ENCODE results near the gene ELP4. TPM values are rescaled to one million over a fixed set of nuclear protein-coding genes. Genes with fewer than 3 reads are reported as not detected.
"Not testable (repeated sequence)": the region's sequence is repeated elsewhere in the genome, so short reads cannot be mapped to it uniquely, and the experiment has no call there.

The ELP4 gene
- total and polyA plus RNA-seq, 3 experiments from 2014 or later, result 18.4 to 23.2 (median 20.5) TPM

- ChIA-PET CTCF (no interaction called here), POLR2A (no interaction called here)
- Mint-ChIP-seq H3K27ac (no peak overlapping the region), H3K4me3 (no peak overlapping the region), H3K9me3 (peaks cover 3 to 7% (median 3%) of the 10 kb centered on the region in 5 donors), H3K36me3 (peaks cover 5 to 13% (median 7%) of the 10 kb centered on the region in 3 donors), H3K27me3 (peaks cover 0 to 1% of the 10 kb centered on the region in 2 donors), H3K4me1 (peaks cover 0 to 19% (median 18%) of the 10 kb centered on the region in 3 donors)
- H3K27ac ChIP-seq (ENCODE audit: low read depth, low read length), result no peak overlapping the region
- no peaks in the 10 kb centered on the region for H3K9me3 ChIP-seq (ENCODE audit: low read length)
- H3K4me1 ChIP-seq (ENCODE audit: insufficient read depth, low read length), result no peaks in the 10 kb centered on the region
- no peaks in the 10 kb centered on the region for H3K36me3 ChIP-seq (ENCODE audit: insufficient read depth, low read length)
- no peaks in the 10 kb centered on the region for H3K27me3 ChIP-seq (ENCODE audit: insufficient read depth, low read length, poor library complexity, severe bottlenecking)
- DNase-seq, result no peak
- H3K4me3 ChIP-seq (ENCODE audit: low read length), result no peak overlapping the region
Measured at GRCh38 chr11:31690041-31690440, 180.5 kb downstream of the ELP4 start.

GRCh38 chr11:31690516-31690915 is 180.9 kb downstream of the ELP4 start:
- no peaks in the 10 kb centered on the region for H3K36me3 ChIP-seq (ENCODE audit: insufficient read depth, low read length)
- H3K27ac Mint-ChIP-seq, result no peak overlapping the region
- ChIA-PET POLR2A (interaction anchor here (0.7 kb wide), 1 partner anchor 49 kb away, joined by 9 read pairs; no protein-coding TSS in a partner anchor), CTCF (no interaction called here)
- H3K27me3 ChIP-seq (ENCODE audit: insufficient read depth, low read length, poor library complexity, severe bottlenecking), result no peaks in the 10 kb centered on the region
- peaks cover 0 to 1% of the 10 kb centered on the region in 2 donors for H3K27me3 Mint-ChIP-seq
- H3K4me3 ChIP-seq (ENCODE audit: low read length), result no peak overlapping the region
- DNase-seq, result no peak
- no peak overlapping the region for H3K4me3 Mint-ChIP-seq
- peaks cover 5 to 13% (median 7%) of the 10 kb centered on the region in 3 donors for H3K36me3 Mint-ChIP-seq
- H3K9me3 Mint-ChIP-seq, result peaks cover 3 to 7% (median 3%) of the 10 kb centered on the region in 5 donors
- no peaks in the 10 kb centered on the region for H3K9me3 ChIP-seq (ENCODE audit: low read length)
- H3K27ac ChIP-seq (ENCODE audit: low read depth, low read length), result no peak overlapping the region
- no peaks in the 10 kb centered on the region for H3K4me1 ChIP-seq (ENCODE audit: insufficient read depth, low read length)
- peaks cover 0 to 19% (median 18%) of the 10 kb centered on the region in 3 donors for H3K4me1 Mint-ChIP-seq

- ChIA-PET POLR2A (no interaction called here), CTCF (no interaction called here)
- H3K4me3 Mint-ChIP-seq, result peak overlapping the region in 1 of 7 donors; percentile 9
- peaks cover 5 to 13% (median 7%) of the 10 kb centered on the region in 3 donors for H3K36me3 Mint-ChIP-seq
- peaks cover 0 to 1% of the 10 kb centered on the region in 2 donors for H3K27me3 Mint-ChIP-seq
- H3K27ac Mint-ChIP-seq, result no peak overlapping the region
- no peaks in the 10 kb centered on the region for H3K4me1 ChIP-seq (ENCODE audit: insufficient read depth, low read length)
- H3K9me3 Mint-ChIP-seq, result peaks cover 3 to 7% (median 3%) of the 10 kb centered on the region in 5 donors
- H3K9me3 ChIP-seq (ENCODE audit: low read length), result no peaks in the 10 kb centered on the region
- no peak for DNase-seq
- no peak overlapping the region for H3K27ac ChIP-seq (ENCODE audit: low read depth, low read length)
- H3K36me3 ChIP-seq (ENCODE audit: insufficient read depth, low read length), result no peaks in the 10 kb centered on the region
- peaks cover 7 to 23% (median 19%) of the 10 kb centered on the region in 3 donors for H3K4me1 Mint-ChIP-seq
- H3K4me3 ChIP-seq (ENCODE audit: low read length), result no peak overlapping the region
- H3K27me3 ChIP-seq (ENCODE audit: insufficient read depth, low read length, poor library complexity, severe bottlenecking), result no peaks in the 10 kb centered on the region
Measured at GRCh38 chr11:31692466-31692865, 182.9 kb downstream of the ELP4 start.

GRCh38 chr11:31697049-31697448 is 187.5 kb downstream of the ELP4 start:
- H3K27ac ChIP-seq (ENCODE audit: low read depth, low read length); H3K27ac Mint-ChIP-seq; CTCF ChIA-PET; DNase-seq; H3K27me3 Mint-ChIP-seq; H3K4me1 ChIP-seq (ENCODE audit: insufficient read depth, low read length); POLR2A ChIA-PET; H3K4me1 Mint-ChIP-seq; H3K9me3 ChIP-seq (ENCODE audit: low read length); H3K9me3 Mint-ChIP-seq; H3K36me3 ChIP-seq (ENCODE audit: insufficient read depth, low read length); H3K27me3 ChIP-seq (ENCODE audit: insufficient read depth, low read length, poor library complexity, severe bottlenecking); H3K4me3 ChIP-seq (ENCODE audit: low read length); H3K4me3 Mint-ChIP-seq: not testable (repeated sequence)
- peaks cover 5 to 13% (median 10%) of the 10 kb centered on the region in 3 donors for H3K36me3 Mint-ChIP-seq

DNA sequence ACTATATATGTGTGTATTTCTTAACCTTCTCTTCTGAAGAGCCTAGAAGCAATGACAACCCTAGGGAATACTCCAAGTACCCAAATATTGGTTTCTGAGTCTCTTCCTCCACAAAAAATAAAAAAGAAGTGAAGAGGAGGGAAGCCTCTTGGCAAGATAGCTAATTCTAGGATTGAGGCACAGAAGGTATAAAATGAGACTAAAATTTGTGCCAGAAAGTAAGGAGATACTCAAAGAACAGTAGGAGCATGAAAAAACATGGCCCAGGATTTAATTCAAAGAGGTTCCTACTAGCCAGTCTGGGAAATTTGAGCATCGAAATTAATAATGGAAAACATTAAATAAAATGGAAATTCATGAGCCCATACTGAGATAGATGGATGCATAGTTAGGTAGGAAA is 189.5 kb downstream of the ELP4 start:
- no peak for DNase-seq
- POLR2A ChIA-PET, result no interaction called here
- no peak overlapping the region for H3K27ac ChIP-seq (ENCODE audit: low read depth, low read length)
- H3K27me3 ChIP-seq (ENCODE audit: insufficient read depth, low read length, poor library complexity, severe bottlenecking), result no peaks in the 10 kb centered on the region
- no peaks in the 10 kb centered on the region for H3K36me3 ChIP-seq (ENCODE audit: insufficient read depth, low read length)
- H3K27ac Mint-ChIP-seq, result no peak overlapping the region
- no peaks in the 10 kb centered on the region for H3K9me3 ChIP-seq (ENCODE audit: low read length)
- no peak overlapping the region for H3K4me3 Mint-ChIP-seq
- H3K27me3 Mint-ChIP-seq, result no peaks in the 10 kb centered on the region
- CTCF ChIA-PET, result no interaction called here
- H3K4me1 Mint-ChIP-seq, result peaks cover 0 to 7% (median 5%) of the 10 kb centered on the region in 3 donors
- no peaks in the 10 kb centered on the region for H3K4me1 ChIP-seq (ENCODE audit: insufficient read depth, low read length)
- H3K36me3 Mint-ChIP-seq, result peaks cover 0 to 5% (median 0%) of the 10 kb centered on the region in 3 donors
- H3K4me3 ChIP-seq (ENCODE audit: low read length), result no peak overlapping the region
- H3K9me3 Mint-ChIP-seq, result no peaks in the 10 kb centered on the region

GRCh38 chr11:31702966-31703365 is 193.4 kb downstream of the ELP4 start:
- Histone ChIP-seq H3K36me3 (ENCODE audit: insufficient read depth, low read length) (no peaks in the 10 kb centered on the region), H3K4me1 (ENCODE audit: insufficient read depth, low read length) (no peaks in the 10 kb centered on the region), H3K27ac (ENCODE audit: low read depth, low read length) (no peak overlapping the region), H3K9me3 (ENCODE audit: low read length) (no peaks in the 10 kb centered on the region), H3K27me3 (ENCODE audit: insufficient read depth, low read length, poor library complexity, severe bottlenecking) (no peaks in the 10 kb centered on the region), H3K4me3 (ENCODE audit: low read length) (no peak overlapping the region)
- POLR2A ChIA-PET, result no interaction called here
- Mint-ChIP-seq H3K36me3 (peaks cover 5 to 11% (median 8%) of the 10 kb centered on the region in 3 donors), H3K27me3 (no peaks in the 10 kb centered on the region), H3K4me3 (no peak overlapping the region), H3K4me1 (no peaks in the 10 kb centered on the region), H3K27ac (no peak overlapping the region), H3K9me3 (no peaks in the 10 kb centered on the region)
- CTCF ChIA-PET, result no interaction called here
- no peak for DNase-seq

DNA sequence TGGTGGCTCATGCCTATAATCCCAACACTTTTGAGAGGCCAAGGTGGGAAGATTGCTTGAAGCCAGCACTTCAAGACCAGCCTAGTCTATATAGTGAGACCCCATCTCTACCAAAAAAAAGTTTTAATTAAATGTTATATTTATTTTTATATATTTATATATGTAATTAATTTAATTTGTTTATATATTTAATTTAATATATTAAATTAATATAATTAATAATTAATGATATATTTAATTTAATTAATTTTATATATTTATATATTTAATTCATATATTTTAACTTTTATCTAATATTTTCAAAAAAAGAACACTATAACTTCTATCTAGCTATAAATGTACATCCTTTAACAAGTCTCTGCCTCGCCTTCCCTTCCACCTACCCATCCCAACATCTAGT is 196.8 kb downstream of the ELP4 start:
- Histone ChIP-seq H3K27me3 (ENCODE audit: insufficient read depth, low read length, poor library complexity, severe bottlenecking) (no peaks in the 10 kb centered on the region), H3K4me1 (ENCODE audit: insufficient read depth, low read length) (no peaks in the 10 kb centered on the region), H3K9me3 (ENCODE audit: low read length) (no peaks in the 10 kb centered on the region), H3K27ac (ENCODE audit: low read depth, low read length) (no peak overlapping the region), H3K36me3 (ENCODE audit: insufficient read depth, low read length) (no peaks in the 10 kb centered on the region), H3K4me3 (ENCODE audit: low read length) (no peak overlapping the region)
- H3K27me3 Mint-ChIP-seq, result no peaks in the 10 kb centered on the region
- H3K36me3 Mint-ChIP-seq, result peaks cover 8 to 15% (median 13%) of the 10 kb centered on the region in 3 donors
- ChIA-PET POLR2A (no interaction called here), CTCF (no interaction called here)
- no peaks in the 10 kb centered on the region for H3K9me3 Mint-ChIP-seq
- no peak overlapping the region for H3K27ac Mint-ChIP-seq
- DNase-seq, result no peak
- H3K4me1 Mint-ChIP-seq, result no peaks in the 10 kb centered on the region
- no peak overlapping the region for H3K4me3 Mint-ChIP-seq

- H3K36me3 ChIP-seq (ENCODE audit: insufficient read depth, low read length), result no peaks in the 10 kb centered on the region
- POLR2A ChIA-PET, result no interaction called here
- Mint-ChIP-seq H3K4me1 (no peaks in the 10 kb centered on the region), H3K27me3 (no peaks in the 10 kb centered on the region), H3K27ac (no peak overlapping the region), H3K36me3 (peaks cover 8 to 22% (median 8%) of the 10 kb centered on the region in 3 donors), H3K4me3 (no peak overlapping the region), H3K9me3 (no peaks in the 10 kb centered on the region)
- no peak overlapping the region for H3K27ac ChIP-seq (ENCODE audit: low read depth, low read length)
- no peak overlapping the region for H3K4me3 ChIP-seq (ENCODE audit: low read length)
- H3K9me3 ChIP-seq (ENCODE audit: low read length), result no peaks in the 10 kb centered on the region
- DNase-seq, result no peak
- H3K27me3 ChIP-seq (ENCODE audit: insufficient read depth, low read length, poor library complexity, severe bottlenecking), result no peaks in the 10 kb centered on the region
- H3K4me1 ChIP-seq (ENCODE audit: insufficient read depth, low read length), result no peaks in the 10 kb centered on the region
- CTCF ChIA-PET, result no interaction called here
Measured at GRCh38 chr11:31711137-31711536, 201.6 kb downstream of the ELP4 start.

GRCh38 chr11:31712851-31713250 is 203.3 kb downstream of the ELP4 start:
- peaks cover 5 to 19% (median 9%) of the 10 kb centered on the region in 3 donors for H3K36me3 Mint-ChIP-seq
- CTCF ChIA-PET, result no interaction called here
- POLR2A ChIA-PET, result no interaction called here
- H3K27me3 Mint-ChIP-seq, result peaks cover 0 to under 1% of the 10 kb centered on the region in 2 donors
- H3K27ac Mint-ChIP-seq, result no peak overlapping the region
- no peaks in the 10 kb centered on the region for H3K9me3 ChIP-seq (ENCODE audit: low read length)
- no peaks in the 10 kb centered on the region for H3K9me3 Mint-ChIP-seq
- no peak overlapping the region for H3K4me3 ChIP-seq (ENCODE audit: low read length)
- no peak overlapping the region for H3K4me3 Mint-ChIP-seq
- H3K4me1 Mint-ChIP-seq, result no peaks in the 10 kb centered on the region
- no peak overlapping the region for H3K27ac ChIP-seq (ENCODE audit: low read depth, low read length)
- H3K27me3 ChIP-seq (ENCODE audit: insufficient read depth, low read length, poor library complexity, severe bottlenecking), result no peaks in the 10 kb centered on the region
- no peaks in the 10 kb centered on the region for H3K4me1 ChIP-seq (ENCODE audit: insufficient read depth, low read length)
- DNase-seq, result no peak
- H3K36me3 ChIP-seq (ENCODE audit: insufficient read depth, low read length), result no peaks in the 10 kb centered on the region

All from CD8-positive, alpha-beta memory T cell (primary cell).